DOHH2 (cell line): ENCODE results near the gene OLFM2.
A peak's percentile ranks its signal among the peaks of the same experiment; 100 is the strongest.

ENCODE experiments used
- H3F3A ChIP-seq: fragments of 200-600 bp; sonication (generic), shearing (Covaris generic); 2 replicates; pipeline ENCODE4 v1.6.0; 2016; ENCODE audit warnings: antibody characterized with exemption, mild to moderate bottlenecking; ENCODE audit not compliant: control insufficient read depth, insufficient read depth
- H3K27ac ChIP-seq: fragments of 200-600 bp; sonication (generic); 2 replicates; pipeline ENCODE4 v1.5.1; 2014; ENCODE audit warnings: low read depth, mild to moderate bottlenecking, low read length, moderate library complexity
- H3K27me3 ChIP-seq: fragments of 200-600 bp; sonication (generic); 2 replicates; pipeline ENCODE4 v1.6.1; 2014; ENCODE audit warnings: mild to moderate bottlenecking, low read length, mixed read lengths; ENCODE audit not compliant: control insufficient read depth
- H3K36me3 ChIP-seq: fragments of 200-600 bp; sonication (generic); 2 replicates; pipeline ENCODE4 v1.6.1; 2014; ENCODE audit warnings: mild to moderate bottlenecking, low read length, moderate library complexity, mixed read lengths; ENCODE audit not compliant: control insufficient read depth
- H3K4me1 ChIP-seq: fragments of 200-600 bp; sonication (generic); 2 replicates; pipeline ENCODE4 v1.6.1; 2014; ENCODE audit warnings: mild to moderate bottlenecking, low read length, mixed read lengths; ENCODE audit not compliant: control insufficient read depth
- H3K4me2 ChIP-seq: fragments of 200-600 bp; sonication (generic); 2 replicates; pipeline ENCODE4 v1.6.0; 2014; ENCODE audit warnings: mild to moderate bottlenecking, low read length, moderate library complexity
- H3K4me3 ChIP-seq: fragments of 200-600 bp; sonication (generic); 2 replicates; pipeline ENCODE4 v1.5.1; 2014; ENCODE audit warnings: mild to moderate bottlenecking, low read length, mixed read lengths
- H3K79me2 ChIP-seq: fragments of 200-600 bp; sonication (generic); 2 replicates; pipeline ENCODE4 v1.6.1; 2014; ENCODE audit warnings: mild to moderate bottlenecking, low read length, mixed read lengths; ENCODE audit not compliant: control insufficient read depth
- H3K9me2 ChIP-seq: fragments of 200-600 bp; sonication (generic); replicated peaks from 2 replicates; pipeline ENCODE4 v1.6.1; 2014; ENCODE audit warnings: mild to moderate bottlenecking, low read length, mixed read lengths; ENCODE audit not compliant: control insufficient read depth
- H3K9me3 ChIP-seq: fragments of 200-600 bp; sonication (generic); 2 replicates; pipeline ENCODE4 v1.6.1; 2014; ENCODE audit warnings: antibody characterized with exemption, low read length, mixed read lengths; ENCODE audit not compliant: control insufficient read depth, insufficient read depth
- H4K20me1 ChIP-seq: fragments of 200-600 bp; sonication (generic); 2 replicates; pipeline ENCODE4 v1.6.0; 2014; ENCODE audit warnings: low read depth, mild to moderate bottlenecking, antibody characterized with exemption, low read length, moderate library complexity; ENCODE audit not compliant: control insufficient read depth, insufficient read depth
- EZH2phosphoT487 ChIP-seq: fragments of 200-600 bp; sonication (generic); IDR thresholded peaks from 2 replicates; pipeline ENCODE4 v1.6.1; 2017; ENCODE audit warnings: borderline replicate concordance, mild to moderate bottlenecking, antibody characterized with exemption, low read length, moderate library complexity, mixed read lengths
- TF ChIP-seq, protein P1 (sequence below): fragments of 200-600 bp; sonication (generic); IDR thresholded peaks from one replicate; pipeline ENCODE4 v1.5.1; 2014; ENCODE audit warnings: antibody characterized with exemption, mild to moderate bottlenecking, low read depth, low read length; ENCODE audit not compliant: poor library complexity, severe bottlenecking

Gene OLFM2

DNA sequence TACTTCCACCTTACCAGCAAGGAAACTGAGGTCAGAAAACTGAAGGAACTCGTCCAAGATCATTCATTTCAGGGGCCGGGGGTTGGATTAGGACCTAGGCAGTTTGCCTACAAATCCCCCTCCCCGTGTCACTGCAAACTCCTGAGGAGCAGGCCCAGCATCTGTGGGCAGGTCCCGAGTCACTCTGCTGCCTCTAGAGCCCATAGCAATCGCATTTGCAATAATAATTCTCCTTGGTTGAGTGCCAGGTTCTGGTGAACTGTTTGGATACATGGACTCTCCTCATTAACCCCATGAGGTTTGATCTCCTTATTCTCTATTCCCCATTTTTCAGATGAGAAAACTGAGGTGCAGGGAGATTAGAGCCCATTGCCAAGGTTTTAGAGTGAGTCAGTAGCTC, 100.3 kb downstream of the OLFM2 start:
- H3K4me3 ChIP-seq, result peak overlapping the region; percentile 98
- peak overlapping the region; percentile 98 for H3K4me2 ChIP-seq
- no peaks in the 10 kb centered on the region for H3K9me2 ChIP-seq
- H3F3A ChIP-seq, result peaks cover 6% of the 10 kb centered on the region; the same call in 1 of the 2 replicates
- peaks cover 18% of the 10 kb centered on the region for H3K4me1 ChIP-seq
- H3K9me3 ChIP-seq, result no peaks in the 10 kb centered on the region
- 0 out of 2 replicates have a peak overlapping the region, but pooled peaks have one; percentile 6 for H3K27ac ChIP-seq
- peaks cover 38% of the 10 kb centered on the region for H3K79me2 ChIP-seq
- no peaks in the 10 kb centered on the region for H3K27me3 ChIP-seq
- H3K36me3 ChIP-seq, result peaks cover 40% of the 10 kb centered on the region
- TF ChIP-seq, protein P1, sequence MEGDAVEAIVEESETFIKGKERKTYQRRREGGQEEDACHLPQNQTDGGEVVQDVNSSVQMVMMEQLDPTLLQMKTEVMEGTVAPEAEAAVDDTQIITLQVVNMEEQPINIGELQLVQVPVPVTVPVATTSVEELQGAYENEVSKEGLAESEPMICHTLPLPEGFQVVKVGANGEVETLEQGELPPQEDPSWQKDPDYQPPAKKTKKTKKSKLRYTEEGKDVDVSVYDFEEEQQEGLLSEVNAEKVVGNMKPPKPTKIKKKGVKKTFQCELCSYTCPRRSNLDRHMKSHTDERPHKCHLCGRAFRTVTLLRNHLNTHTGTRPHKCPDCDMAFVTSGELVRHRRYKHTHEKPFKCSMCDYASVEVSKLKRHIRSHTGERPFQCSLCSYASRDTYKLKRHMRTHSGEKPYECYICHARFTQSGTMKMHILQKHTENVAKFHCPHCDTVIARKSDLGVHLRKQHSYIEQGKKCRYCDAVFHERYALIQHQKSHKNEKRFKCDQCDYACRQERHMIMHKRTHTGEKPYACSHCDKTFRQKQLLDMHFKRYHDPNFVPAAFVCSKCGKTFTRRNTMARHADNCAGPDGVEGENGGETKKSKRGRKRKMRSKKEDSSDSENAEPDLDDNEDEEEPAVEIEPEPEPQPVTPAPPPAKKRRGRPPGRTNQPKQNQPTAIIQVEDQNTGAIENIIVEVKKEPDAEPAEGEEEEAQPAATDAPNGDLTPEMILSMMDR, result no peak
- no peak for TF ChIP-seq EZH2phosphoT487
- peaks cover 6% of the 10 kb centered on the region; the same call in 1 of the 2 replicates for H4K20me1 ChIP-seq

DNA sequence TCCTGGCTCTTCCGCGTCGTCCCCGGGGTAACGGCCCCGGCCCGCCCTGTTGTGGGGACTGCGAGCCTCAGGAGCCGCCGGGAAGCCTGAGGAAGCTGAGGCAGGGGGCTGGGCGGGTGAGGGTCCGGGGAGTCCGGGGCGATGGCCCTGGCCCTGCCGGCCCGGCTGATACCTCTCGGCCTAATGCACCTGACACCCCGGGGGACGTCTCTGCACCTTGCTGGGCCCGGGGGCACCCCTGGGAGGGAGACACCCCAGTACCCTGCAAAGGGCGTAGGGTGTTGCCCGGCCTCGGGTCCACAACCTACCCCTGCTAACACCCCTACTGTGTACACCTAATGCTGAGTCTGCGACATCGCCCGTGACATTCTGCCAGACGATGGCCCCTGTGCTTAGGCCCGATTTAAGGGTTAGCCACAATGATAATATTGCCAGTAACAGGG, 100.8 kb downstream of the OLFM2 start:
- Histone ChIP-seq H3K27ac (0 out of 2 replicates have a peak overlapping the region, but pooled peaks have one; percentile 6), H3K4me3 (peak overlapping the region; percentile 98), H3K9me2 (no peaks in the 10 kb centered on the region), H3K79me2 (peaks cover 38% of the 10 kb centered on the region), H4K20me1 (peaks cover 6% of the 10 kb centered on the region; the same call in 1 of the 2 replicates), H3K4me1 (peaks cover 18% of the 10 kb centered on the region), H3K36me3 (peaks cover 36% of the 10 kb centered on the region), H3F3A (peaks cover 6% of the 10 kb centered on the region; the same call in 1 of the 2 replicates), H3K4me2 (peak overlapping the region; percentile 98), H3K27me3 (no peaks in the 10 kb centered on the region), H3K9me3 (no peaks in the 10 kb centered on the region)
- no peak for TF ChIP-seq EZH2phosphoT487
- TF ChIP-seq, protein P1, result no peak

DNA sequence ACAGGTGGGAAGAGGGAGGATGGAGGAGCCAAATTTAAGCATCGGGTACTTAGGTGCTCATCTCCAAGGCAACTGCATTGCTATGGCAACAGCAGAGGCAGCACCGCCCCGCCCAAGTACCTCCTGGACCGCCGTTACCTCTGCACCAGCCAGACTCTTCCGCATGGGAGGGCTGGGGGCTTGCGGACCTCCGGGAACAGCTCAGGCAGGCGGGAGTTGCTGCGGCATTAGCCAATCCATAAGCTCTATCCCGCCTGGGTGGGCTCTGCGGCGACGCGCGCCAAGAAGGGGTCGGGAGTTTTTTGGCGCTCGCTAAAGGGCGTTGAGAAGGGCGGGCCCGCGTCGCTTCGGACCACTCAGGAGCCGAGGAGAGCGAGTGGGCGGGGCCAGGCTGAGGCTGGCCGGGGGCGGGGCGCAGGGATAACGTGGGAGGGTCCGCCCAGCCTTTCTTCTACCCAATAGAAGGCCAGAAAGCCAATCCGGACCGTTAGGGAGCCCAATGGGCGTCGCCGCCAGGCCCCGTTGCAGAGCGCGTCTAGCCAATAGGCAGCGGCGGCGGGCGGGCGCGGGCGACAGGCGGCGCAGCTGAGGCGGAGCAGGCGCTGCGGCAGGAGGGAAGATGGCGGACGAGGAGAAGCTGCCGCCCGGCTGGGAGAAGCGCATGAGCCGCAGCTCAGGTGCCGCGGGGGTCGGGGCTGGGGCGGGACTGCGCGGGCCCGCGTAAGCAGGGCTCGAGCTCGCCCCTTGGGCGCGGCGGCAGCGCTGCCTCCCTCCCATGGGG, 101.4 kb downstream of the OLFM2 start, which contains the start of gene PIN1:
TSS of gene PIN1 (plus strand) at position 593 of the 781 bp plus-strand sequence. CDS start at position 620, 27 bp downstream.
- TF ChIP-seq, protein P1, result peak; percentile 34
- no peak for TF ChIP-seq EZH2phosphoT487
- Histone ChIP-seq H3K4me2 (peak within 1 kb of the TSS; percentile 98), H3K9me3 (no peaks in the 10 kb centered on the region), H4K20me1 (peaks cover 6% of the 10 kb centered on the region; the same call in 1 of the 2 replicates), H3K4me1 (peaks cover 18% of the 10 kb centered on the region), H3F3A (peaks cover 6% of the 10 kb centered on the region; the same call in 1 of the 2 replicates), H3K27ac (0 out of 2 replicates have a peak within 1 kb of the TSS, but pooled peaks have one; percentile 6), H3K9me2 (no peaks in the 10 kb centered on the region), H3K27me3 (no peaks in the 10 kb centered on the region), H3K4me3 (peak within 1 kb of the TSS; percentile 98), H3K79me2 (peaks cover 43% of the 10 kb centered on the region), H3K36me3 (peaks cover 37% of the 10 kb centered on the region)
